Endothelial cell (in vitro differentiated cells): ENCODE measurements around the gene SLC22A15. TPM values are rescaled to one million over a fixed set of nuclear protein-coding genes. Genes with fewer than 3 reads are reported as not detected.

Source experiments
- DNase-seq: peaks from one replicate; pipeline ENCODE4 v3.0.0; 2021; ENCODE audit warnings: low spot score
- H3K27ac Mint-ChIP-seq: one replicate; pipeline ENCODE4 v1.8.0; 2021; ENCODE audit warnings: mixed read lengths, inconsistent platforms; ENCODE audit not compliant: unreplicated experiment
- H3K27me3 Mint-ChIP-seq: one replicate; pipeline ENCODE4 v1.8.0; 2021; ENCODE audit warnings: mild to moderate bottlenecking, moderate library complexity, mixed read lengths, inconsistent platforms; ENCODE audit not compliant: unreplicated experiment
- H3K36me3 Mint-ChIP-seq: one replicate; pipeline ENCODE4 v1.8.0; 2021; ENCODE audit warnings: mild to moderate bottlenecking, low read depth, mixed read lengths, inconsistent platforms; ENCODE audit not compliant: unreplicated experiment
- H3K4me1 Mint-ChIP-seq: one replicate; pipeline ENCODE4 v1.8.0; 2021; ENCODE audit warnings: mild to moderate bottlenecking, mixed read lengths, inconsistent platforms; ENCODE audit not compliant: unreplicated experiment
- H3K4me3 Mint-ChIP-seq: one replicate; pipeline ENCODE4 v1.8.0; 2021; ENCODE audit warnings: mild to moderate bottlenecking, mixed read lengths, inconsistent platforms; ENCODE audit not compliant: unreplicated experiment
- H3K9me3 Mint-ChIP-seq: one replicate; pipeline ENCODE4 v1.8.0; 2021; ENCODE audit warnings: mixed read lengths, inconsistent platforms; ENCODE audit not compliant: unreplicated experiment
- total RNA-seq: library from RNA; stranded (reverse); fragmentation: NEBNext Ultra II Directional; extraction: Animal tissue kit (Norgen Biotek cat#: 25700); gene quantifications from one replicate; pipeline ENCODE4 v1.2.1, GENCODE V29; 2021; ENCODE audit not compliant: unreplicated experiment
- TF ChIP-seq, protein P1 (sequence below): fragments of 200-600 bp; sonication (generic); IDR thresholded peaks from one replicate; pipeline ENCODE4 v1.5.0; 2021; ENCODE audit warnings: antibody characterized with exemption; ENCODE audit not compliant: unreplicated experiment

SLC22A15 gene
- total RNA-seq, 1 donor from 2014 or later: 21.9 TPM

DNA sequence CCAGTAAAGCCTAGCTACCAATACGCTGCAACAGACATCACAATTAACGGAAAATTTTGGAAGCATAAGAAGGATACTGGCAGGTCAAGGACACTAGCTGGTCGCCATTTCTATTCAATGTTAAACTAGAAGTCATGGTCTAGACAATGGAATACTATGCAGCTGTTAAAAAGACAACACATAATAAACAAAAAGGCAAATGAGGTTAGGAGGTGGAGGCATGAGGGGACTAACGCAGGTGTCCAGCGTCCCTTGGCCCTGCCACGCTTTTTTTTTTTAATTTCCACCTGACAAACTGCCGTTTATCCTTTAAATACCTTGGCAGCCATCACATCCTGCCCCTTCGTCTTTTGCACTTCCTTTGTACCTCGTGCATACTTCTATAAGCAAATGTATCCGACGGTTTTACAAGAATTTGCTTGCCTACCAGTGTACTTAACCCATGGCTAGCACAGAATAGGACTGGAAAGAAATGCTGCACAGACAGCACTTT is 698 bp upstream of the SLC22A15 start:
- peaks cover 8% of the 10 kb centered on the region for H3K27me3 Mint-ChIP-seq
- H3K4me3 Mint-ChIP-seq: peak overlapping the region; percentile 96
- no peaks in the 10 kb centered on the region for H3K36me3 Mint-ChIP-seq
- TF ChIP-seq, protein P1, sequence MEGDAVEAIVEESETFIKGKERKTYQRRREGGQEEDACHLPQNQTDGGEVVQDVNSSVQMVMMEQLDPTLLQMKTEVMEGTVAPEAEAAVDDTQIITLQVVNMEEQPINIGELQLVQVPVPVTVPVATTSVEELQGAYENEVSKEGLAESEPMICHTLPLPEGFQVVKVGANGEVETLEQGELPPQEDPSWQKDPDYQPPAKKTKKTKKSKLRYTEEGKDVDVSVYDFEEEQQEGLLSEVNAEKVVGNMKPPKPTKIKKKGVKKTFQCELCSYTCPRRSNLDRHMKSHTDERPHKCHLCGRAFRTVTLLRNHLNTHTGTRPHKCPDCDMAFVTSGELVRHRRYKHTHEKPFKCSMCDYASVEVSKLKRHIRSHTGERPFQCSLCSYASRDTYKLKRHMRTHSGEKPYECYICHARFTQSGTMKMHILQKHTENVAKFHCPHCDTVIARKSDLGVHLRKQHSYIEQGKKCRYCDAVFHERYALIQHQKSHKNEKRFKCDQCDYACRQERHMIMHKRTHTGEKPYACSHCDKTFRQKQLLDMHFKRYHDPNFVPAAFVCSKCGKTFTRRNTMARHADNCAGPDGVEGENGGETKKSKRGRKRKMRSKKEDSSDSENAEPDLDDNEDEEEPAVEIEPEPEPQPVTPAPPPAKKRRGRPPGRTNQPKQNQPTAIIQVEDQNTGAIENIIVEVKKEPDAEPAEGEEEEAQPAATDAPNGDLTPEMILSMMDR: no peak
- peak overlapping the region; percentile 91 for H3K27ac Mint-ChIP-seq
- no peak for DNase-seq
- no peaks in the 10 kb centered on the region for H3K9me3 Mint-ChIP-seq
- H3K4me1 Mint-ChIP-seq: peaks cover 13% of the 10 kb centered on the region

DNA sequence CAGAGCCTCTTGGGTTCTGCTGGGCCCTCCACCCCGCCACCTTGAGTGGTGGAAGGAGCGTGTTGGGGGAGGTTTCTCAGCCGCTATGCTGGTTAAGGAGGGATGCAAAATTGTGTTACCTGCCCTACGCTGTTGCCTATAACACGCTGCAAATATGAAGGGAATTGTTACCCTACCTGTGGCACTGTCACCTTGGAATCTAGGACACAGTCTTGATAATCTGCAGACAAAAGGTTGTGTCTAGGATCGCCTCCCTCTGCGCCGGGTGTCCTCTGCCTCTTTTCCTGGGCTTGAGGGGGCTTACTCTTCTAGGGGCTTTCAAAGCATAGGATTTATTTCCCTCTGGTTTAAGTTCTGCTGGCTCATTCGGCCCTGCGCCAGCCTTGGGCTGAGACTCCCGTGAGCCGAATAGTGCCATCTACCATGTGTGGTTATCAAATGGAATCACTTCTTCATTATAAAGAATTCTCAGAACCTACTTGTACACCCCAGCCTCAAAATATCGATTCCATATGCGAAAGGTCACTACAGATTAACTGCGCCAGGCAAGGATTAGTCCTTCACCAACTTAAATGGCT is 697 bp downstream of the SLC22A15 start:
- Mint-ChIP-seq H3K27me3 (peaks cover 8% of the 10 kb centered on the region), H3K36me3 (no peaks in the 10 kb centered on the region), H3K27ac (peak overlapping the region; percentile 90), H3K4me3 (peak overlapping the region; percentile 96), H3K4me1 (peaks cover 22% of the 10 kb centered on the region), H3K9me3 (no peaks in the 10 kb centered on the region)
- TF ChIP-seq, protein P1: no peak
- DNase-seq: no peak

DNA sequence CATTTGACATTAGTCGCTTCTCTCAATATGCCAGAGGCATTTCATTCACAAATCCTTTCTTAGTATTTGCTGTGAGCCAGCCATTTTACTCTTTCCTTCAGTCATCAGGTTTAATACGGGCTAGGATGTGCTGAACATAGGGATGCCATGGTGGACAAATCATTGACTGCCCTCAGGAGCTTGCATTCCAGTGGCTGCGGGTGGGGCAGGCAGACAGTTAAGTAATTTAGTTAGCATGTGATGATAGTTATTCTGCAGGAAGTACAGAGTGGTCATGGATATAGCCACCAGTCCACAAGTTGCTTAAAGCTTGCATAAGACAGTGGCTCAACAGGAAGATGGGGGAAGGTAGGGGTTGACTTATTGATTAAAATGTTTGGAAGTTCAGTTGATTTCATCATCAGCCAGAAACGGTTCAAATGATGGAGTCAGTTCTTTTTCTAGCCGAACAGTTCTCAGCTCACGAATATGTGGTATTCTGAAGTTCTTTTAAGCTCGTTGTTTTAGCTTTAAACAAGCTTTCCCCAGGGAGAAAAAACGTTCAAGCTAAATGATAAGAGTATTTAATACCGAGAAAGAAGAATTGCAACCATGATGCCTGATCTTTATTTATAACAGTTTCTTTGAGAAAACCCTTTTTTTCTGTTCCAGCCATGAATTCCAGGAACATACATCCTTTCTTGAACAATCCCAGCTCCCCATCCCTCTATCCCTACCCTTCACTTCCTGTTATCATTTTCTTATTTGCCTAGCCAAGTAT is 1.4 kb downstream of the SLC22A15 start:
- Mint-ChIP-seq H3K9me3 (no peaks in the 10 kb centered on the region), H3K4me1 (peaks cover 22% of the 10 kb centered on the region), H3K4me3 (peak overlapping the region; percentile 96), H3K27ac (peak overlapping the region; percentile 90), H3K27me3 (peaks cover 8% of the 10 kb centered on the region), H3K36me3 (no peaks in the 10 kb centered on the region)
- TF ChIP-seq, protein P1: no peak
- DNase-seq: no peak

DNA sequence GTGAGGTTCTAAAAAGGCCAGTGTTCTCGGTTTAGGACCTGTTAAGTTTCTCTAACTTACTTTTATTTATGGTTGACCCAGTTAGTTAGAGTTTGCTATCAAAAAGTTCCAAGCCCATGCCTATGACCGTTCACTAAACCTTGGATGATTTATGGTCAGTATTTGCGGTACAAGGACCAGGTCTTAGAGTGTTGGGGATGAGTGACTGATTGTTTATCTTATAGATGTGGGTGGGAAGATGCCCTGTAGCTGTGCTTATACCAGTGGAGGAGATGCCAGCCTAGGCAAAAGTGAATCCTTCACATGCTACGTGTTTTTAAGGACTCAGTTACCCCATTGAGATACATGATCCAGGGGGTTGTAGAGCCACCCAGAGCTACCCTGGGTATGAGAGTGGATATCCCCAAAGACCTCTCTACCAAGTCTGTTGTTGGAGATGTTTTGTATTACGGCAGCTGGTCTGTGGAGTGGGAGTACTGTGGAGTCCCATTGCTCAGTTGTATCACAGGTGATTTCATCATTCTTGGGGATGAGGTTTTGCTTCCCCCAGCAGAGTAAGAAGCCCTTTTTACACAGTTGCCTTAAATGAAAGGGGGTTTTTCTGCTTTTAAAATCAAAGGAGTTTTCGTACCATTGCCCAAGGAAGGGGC is 2.1 kb downstream of the SLC22A15 start:
- no peaks in the 10 kb centered on the region for H3K36me3 Mint-ChIP-seq
- H3K27me3 Mint-ChIP-seq: peaks cover 8% of the 10 kb centered on the region
- TF ChIP-seq, protein P1: no peak
- H3K9me3 Mint-ChIP-seq: no peaks in the 10 kb centered on the region
- no peak overlapping the region for H3K27ac Mint-ChIP-seq
- H3K4me1 Mint-ChIP-seq: peaks cover 22% of the 10 kb centered on the region
- DNase-seq: no peak
- peak overlapping the region; percentile 62 for H3K4me3 Mint-ChIP-seq
